HAP-1 (cell line): ENCODE measurements around the gene XXYLT1.

Source experiments
- DNase-seq, 2 experiments: peaks; one replicate each; pipeline ENCODE4 v3.0.0-alpha.2; 2016 to 2020; ENCODE audit warnings: low spot score in 2 of 2
- H3K27me3 ChIP-seq: fragments of 250-450 bp; sonication (Bioruptor Pico); 2 replicates; pipeline ENCODE4 v1.5.1; 2020; ENCODE audit warnings: low read depth, mild to moderate bottlenecking, moderate library complexity
- H3K36me3 ChIP-seq: fragments of 250-450 bp; sonication (Bioruptor Pico); replicated peaks from 2 replicates; pipeline ENCODE4 v1.5.1; 2020; ENCODE audit warnings: mild to moderate bottlenecking
- H3K4me1 ChIP-seq: fragments of 250-450 bp; sonication (Bioruptor Pico); 2 replicates; pipeline ENCODE4 v1.5.1; 2020; ENCODE audit warnings: mild to moderate bottlenecking
- H3K4me3 ChIP-seq: fragments of 250-450 bp; sonication (Bioruptor Pico); 2 replicates; pipeline ENCODE4 v1.5.1; 2020; ENCODE audit warnings: mild to moderate bottlenecking, moderate library complexity
- H3K9me3 ChIP-seq: fragments of 250-450 bp; sonication (Bioruptor Pico); 2 replicates; pipeline ENCODE4 v1.5.1; 2020; ENCODE audit warnings: mild to moderate bottlenecking, moderate library complexity
- in situ Hi-C: fragments of 300-500 bp; cut with MboI; formaldehyde crosslinking; loops from 3 replicates; pipeline ENCODE4 v1.14.3; 2020; ENCODE audit warnings: low sequenced_read_pairs, inconsistent platforms, mixed read lengths

XXYLT1 gene

DNA sequence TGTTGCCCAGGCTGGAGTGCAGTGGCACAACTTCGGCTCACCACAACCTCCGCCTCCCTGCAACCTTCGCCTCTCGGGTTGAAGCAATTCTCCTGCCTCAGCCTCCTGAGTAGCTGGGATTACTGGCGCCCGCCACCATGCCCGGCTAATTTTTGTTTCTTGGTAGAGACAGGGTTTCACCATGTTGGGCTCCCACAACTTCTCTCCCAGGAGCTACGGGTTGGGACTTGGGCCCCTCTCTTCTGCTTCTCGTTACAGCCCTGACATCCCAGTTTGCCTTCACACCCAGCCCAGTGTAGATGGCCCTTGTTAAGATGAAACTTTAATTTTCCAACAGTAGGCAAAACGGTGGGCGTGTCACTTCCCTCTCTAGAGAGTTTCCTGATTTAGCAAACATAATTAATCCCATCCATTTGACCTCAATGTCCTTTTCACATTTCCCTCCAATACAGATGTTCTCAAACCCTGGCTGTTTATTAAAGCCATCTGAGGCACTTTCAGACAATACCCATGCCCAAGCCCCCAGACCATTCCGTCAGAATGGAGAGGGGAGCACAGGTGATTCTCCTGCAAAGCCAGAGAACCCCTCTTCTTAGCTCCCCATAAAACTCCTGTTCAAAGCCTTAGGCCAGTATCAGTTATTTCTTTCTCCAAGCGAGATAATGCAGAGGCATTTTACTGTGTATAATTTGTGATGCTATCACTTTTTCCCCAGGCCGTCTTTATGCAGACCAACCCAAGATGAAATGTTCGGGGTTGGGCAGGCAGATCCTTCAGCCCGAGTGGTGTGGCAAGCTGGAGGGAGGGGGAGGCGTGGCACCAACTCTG, 245.7 kb downstream of the XXYLT1 start:
- no peaks in the 10 kb centered on the region for H3K4me1 ChIP-seq
- in situ Hi-C loops: no loop called here

DNA sequence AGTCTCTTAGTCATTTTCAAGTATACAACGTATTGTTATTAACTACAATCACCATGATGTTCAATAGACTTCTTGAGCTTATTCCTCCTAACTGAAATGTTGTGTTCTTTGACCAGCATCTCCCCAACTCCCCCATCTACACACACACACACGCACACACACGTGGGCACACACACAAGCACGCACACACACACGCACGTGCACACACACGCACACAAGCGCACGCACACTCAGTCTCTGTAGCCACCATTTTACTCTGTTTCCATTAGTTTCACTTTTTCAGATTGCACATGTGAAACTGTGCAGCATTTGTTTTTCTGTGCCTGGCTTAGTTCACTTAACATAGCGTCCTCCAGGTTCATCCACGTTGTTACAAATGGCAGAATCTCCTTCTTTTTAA, 247.0 kb downstream of the XXYLT1 start:
- no peak for DNase-seq
- in situ Hi-C loops: no loop called here
- H3K4me1 ChIP-seq: no peaks in the 10 kb centered on the region
- H3K27me3 ChIP-seq: 0 out of 2 replicates have a peak, but pooled peaks cover 3% of the 10 kb centered on the region
- H3K9me3 ChIP-seq: no peaks in the 10 kb centered on the region
- H3K4me3 ChIP-seq: no peak overlapping the region
- H3K36me3 ChIP-seq: no peaks in the 10 kb centered on the region

More for the DNA sequence above, 245.7 kb downstream of the XXYLT1 start:
- no peak for DNase-seq
- Histone ChIP-seq H3K9me3 (no peaks in the 10 kb centered on the region), H3K36me3 (no peaks in the 10 kb centered on the region), H3K27me3 (0 out of 2 replicates have a peak, but pooled peaks cover 3% of the 10 kb centered on the region), H3K4me3 (no peak overlapping the region)

DNA sequence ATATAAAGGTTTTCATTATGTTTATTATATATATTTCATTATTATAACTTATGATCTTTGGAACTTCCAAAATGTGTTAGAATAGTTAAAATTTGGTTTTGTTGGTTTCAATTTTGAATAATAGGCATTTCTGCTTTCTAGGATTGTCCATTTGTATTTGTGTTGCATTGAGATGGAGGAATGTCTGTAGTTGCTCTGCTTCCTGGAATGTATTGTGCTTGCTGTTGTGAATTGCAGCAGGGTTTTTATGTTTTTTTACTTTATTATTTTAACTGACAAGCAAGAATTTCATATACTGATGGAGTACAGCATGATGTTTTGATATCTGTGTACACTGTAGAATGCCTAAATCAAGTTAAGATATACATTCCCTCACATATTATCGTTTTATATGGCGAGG, 247.4 kb downstream of the XXYLT1 start:
- DNase-seq: no peak
- Histone ChIP-seq H3K4me1 (no peaks in the 10 kb centered on the region), H3K9me3 (no peaks in the 10 kb centered on the region), H3K4me3 (no peak overlapping the region), H3K36me3 (no peaks in the 10 kb centered on the region), H3K27me3 (0 out of 2 replicates have a peak, but pooled peaks cover 3% of the 10 kb centered on the region)
- in situ Hi-C loops: no loop called here

DNA sequence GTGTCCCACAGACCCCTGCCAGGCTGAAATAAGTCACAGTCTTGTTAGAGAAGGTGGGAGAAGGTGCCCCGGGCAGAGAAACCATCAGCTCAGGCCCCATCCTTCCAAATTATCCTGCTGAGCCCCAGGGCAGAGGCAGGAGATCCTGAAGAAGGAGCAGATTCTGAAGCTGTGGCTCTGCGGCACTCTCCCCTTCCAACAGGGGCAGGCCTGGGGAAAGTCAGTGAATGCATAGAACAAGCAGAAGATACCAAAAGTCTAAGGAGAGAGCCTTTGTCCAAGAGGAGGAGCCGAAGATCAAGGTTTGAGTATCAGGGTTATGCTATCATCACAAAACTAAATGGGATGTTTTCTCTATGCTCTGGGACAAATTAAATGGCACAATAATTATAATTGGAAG, 249.3 kb downstream of the XXYLT1 start:
- no peak overlapping the region for H3K4me3 ChIP-seq
- H3K36me3 ChIP-seq: no peaks in the 10 kb centered on the region
- no peak for DNase-seq
- in situ Hi-C loops: no loop called here
- no peaks in the 10 kb centered on the region for H3K9me3 ChIP-seq
- no peaks in the 10 kb centered on the region for H3K4me1 ChIP-seq
- H3K27me3 ChIP-seq: peaks cover 6% of the 10 kb centered on the region; the same call in 1 of the 2 replicates

DNA sequence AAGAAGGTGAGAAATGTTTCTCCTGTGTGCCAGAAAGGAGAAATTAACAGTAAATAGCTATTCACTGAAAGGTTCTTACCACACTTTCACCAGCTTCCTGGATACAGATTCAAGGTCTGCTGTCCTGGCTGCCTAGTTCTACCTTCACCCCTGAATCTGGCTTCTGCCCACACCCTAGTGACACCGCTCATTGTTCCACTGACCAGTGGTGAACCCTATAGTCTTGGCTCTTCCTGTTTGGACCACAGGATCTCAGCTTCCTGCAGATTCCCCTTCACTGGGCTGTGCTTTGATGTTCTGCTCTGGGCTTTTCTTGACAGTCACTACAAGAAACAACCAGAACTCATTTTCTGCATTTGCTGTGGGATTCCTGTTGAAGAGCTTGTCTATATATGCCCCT, 250.0 kb downstream of the XXYLT1 start:
- no peak for DNase-seq
- H3K4me3 ChIP-seq: no peak overlapping the region
- H3K27me3 ChIP-seq: peaks cover 6% of the 10 kb centered on the region; the same call in 1 of the 2 replicates
- H3K9me3 ChIP-seq: no peaks in the 10 kb centered on the region
- in situ Hi-C loops: no loop called here
- no peaks in the 10 kb centered on the region for H3K4me1 ChIP-seq
- no peaks in the 10 kb centered on the region for H3K36me3 ChIP-seq

DNA sequence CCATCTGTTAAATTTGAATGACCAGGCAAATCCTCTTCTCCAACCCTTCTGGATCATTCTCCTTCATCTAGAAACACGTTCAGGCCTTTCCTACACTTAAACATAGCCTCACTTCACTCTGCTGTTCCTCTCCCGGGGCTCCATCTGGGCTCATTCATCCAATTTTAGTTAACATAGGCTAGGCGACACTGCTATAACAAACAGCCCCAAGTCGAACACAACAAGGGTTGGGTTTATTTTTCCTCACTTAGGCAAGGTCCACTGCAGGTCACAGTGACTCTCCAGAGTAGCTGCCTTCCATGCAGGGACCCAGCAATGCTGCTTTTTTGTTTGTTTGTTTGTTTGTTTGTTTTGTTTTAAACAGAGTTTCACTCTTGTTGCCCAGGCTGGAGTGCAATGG, 250.8 kb downstream of the XXYLT1 start:
- Histone ChIP-seq H3K36me3 (no peaks in the 10 kb centered on the region), H3K27me3 (peaks cover 6% of the 10 kb centered on the region; the same call in 1 of the 2 replicates), H3K4me1 (no peaks in the 10 kb centered on the region), H3K9me3 (no peaks in the 10 kb centered on the region), H3K4me3 (no peak overlapping the region)
- in situ Hi-C loops: no loop called here
- DNase-seq: no peak

DNA sequence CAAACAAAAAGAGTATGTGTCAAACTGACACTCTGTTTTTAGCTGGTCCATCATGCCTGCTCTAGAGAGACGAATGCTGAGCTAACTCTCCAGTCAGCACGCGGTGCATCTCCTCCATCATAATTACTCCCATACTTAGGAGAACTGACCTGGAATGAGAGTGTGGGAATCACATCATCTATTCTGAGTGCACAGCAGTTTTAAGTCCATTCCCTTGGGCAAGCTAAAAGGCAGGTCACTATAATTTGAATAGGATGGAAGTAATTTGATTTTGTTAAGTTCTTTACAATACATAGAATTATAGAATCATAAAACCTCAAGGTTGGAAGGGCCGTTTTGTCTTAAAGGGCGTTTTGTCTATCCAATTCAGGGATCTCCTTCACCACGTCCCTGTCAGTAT, 251.6 kb downstream of the XXYLT1 start:
- Histone ChIP-seq H3K4me3 (no peak overlapping the region), H3K4me1 (no peaks in the 10 kb centered on the region), H3K36me3 (no peaks in the 10 kb centered on the region), H3K27me3 (peaks cover 6% of the 10 kb centered on the region; the same call in 1 of the 2 replicates), H3K9me3 (no peaks in the 10 kb centered on the region)
- DNase-seq: no peak
- in situ Hi-C loops: no loop called here
